Endothelial cell of umbilical vein (primary cell): ENCODE data around the gene WDR27. TPM values are rescaled to one million over a fixed set of nuclear protein-coding genes. Genes with fewer than 3 reads are reported as not detected.

ENCODE experiments used
- BruUV-seq: library from RNA; stranded (reverse); fragments of 400-500 nt; replicated peaks from 2 replicates; lab custom pipeline; 2021; lab: Mats Ljungman, UMichigan
- CTCF ChIA-PET: fragments of 300-600, 350-600 bp; sonication (Branson Sonifier 250); formaldehyde crosslinking; loops from one replicate; lab custom pipeline; 2021; ENCODE audit warnings: antibody characterized with exemption, inconsistent platforms; lab: Charles Lee
- POLR2A ChIA-PET: fragments of 300-600, 350-600 bp; sonication (Branson Sonifier 250); formaldehyde crosslinking; loops from one replicate; lab custom pipeline; 2021; ENCODE audit warnings: antibody characterized with exemption, inconsistent platforms; lab: Charles Lee
- DNase-seq: peaks from one replicate; pipeline ENCODE4 v3.0.0-alpha.2; 2011; ENCODE audit warnings: low read depth, low spot score
- FAIRE-seq: peaks from 2 replicates; lab custom pipeline; 2011; peaks lifted over from hg19 to GRCh38; lab: Jason Lieb, UNC
- H2AFZ ChIP-seq: 2 replicates; pipeline ENCODE4 v1.6.0; 2012; ENCODE audit warnings: low read depth, low read length, control low read depth, inconsistent platforms
- H3K27ac ChIP-seq: 2 replicates; pipeline ENCODE4 v1.5.1; 2011; ENCODE audit warnings: low read depth, mild to moderate bottlenecking, control low read depth, low read length, moderate library complexity; ENCODE audit not compliant: insufficient read depth
- H3K27me3 ChIP-seq, 2 experiments: 2 replicates each; pipeline versions ENCODE4 v1.6.0 to v1.6.1; 2011; ENCODE audit warnings: low read length in 2 of 2, mixed read lengths in 1 of 2; ENCODE audit not compliant: control insufficient read depth in 2 of 2, insufficient read depth in 2 of 2
- H3K36me3 ChIP-seq, 2 experiments: 2 replicates in 1 of 2; 3 replicates in 1 of 2; pipeline ENCODE4 v1.5.1; 2011; ENCODE audit warnings: low read length in 2 of 2, mild to moderate bottlenecking in 1 of 2, moderate library complexity in 1 of 2; ENCODE audit not compliant: control insufficient read depth in 2 of 2, insufficient read depth in 2 of 2; ENCODE audit errors: extremely low read depth in 1 of 2
- H3K4me1 ChIP-seq: 3 replicates; pipeline ENCODE4 v1.5.1; 2011; ENCODE audit warnings: mild to moderate bottlenecking, low read length; ENCODE audit not compliant: control insufficient read depth, insufficient read depth; ENCODE audit errors: extremely low read depth
- H3K4me2 ChIP-seq: 2 replicates; pipeline ENCODE4 v1.6.1; 2011; ENCODE audit warnings: low read length, control low read depth, mixed read lengths; ENCODE audit not compliant: insufficient read depth
- H3K4me3 ChIP-seq, 3 experiments: fragments of 200-600 bp in 1 of 3; sonication (generic), shearing (Covaris generic) in 1 of 3; replicated peaks in 1 of 3; 2 replicates each; pipeline ENCODE4 v1.5.1; 2011 to 2016; ENCODE audit warnings: control low read depth in 3 of 3, low read length in 3 of 3, mild to moderate bottlenecking in 2 of 3, inconsistent platforms in 1 of 3, low read depth in 1 of 3, moderate library complexity in 1 of 3; ENCODE audit not compliant: insufficient read depth in 1 of 3
- H3K79me2 ChIP-seq: 2 replicates; pipeline ENCODE4 v1.6.0; 2012; ENCODE audit warnings: low read length, inconsistent platforms; ENCODE audit not compliant: control insufficient read depth, insufficient read depth
- H3K9ac ChIP-seq: replicated peaks from 2 replicates; pipeline ENCODE3; 2011; ENCODE audit warnings: low read length, control low read depth; ENCODE audit not compliant: insufficient read depth; ENCODE audit errors: extremely low read depth
- H3K9me1 ChIP-seq: replicated peaks from 3 replicates; pipeline ENCODE4 v1.6.0; 2011; ENCODE audit warnings: mild to moderate bottlenecking, low read length; ENCODE audit not compliant: control insufficient read depth, insufficient read depth; ENCODE audit errors: extremely low read depth
- H3K9me3 ChIP-seq: replicated peaks from 2 replicates; pipeline ENCODE4 v1.5.1; 2012; ENCODE audit warnings: low read length, inconsistent platforms; ENCODE audit not compliant: control insufficient read depth, insufficient read depth
- H4K20me1 ChIP-seq: replicated peaks from 2 replicates; pipeline ENCODE3; 2011; ENCODE audit warnings: mild to moderate bottlenecking, low read length; ENCODE audit not compliant: control insufficient read depth, insufficient read depth; ENCODE audit errors: extremely low read depth
- EZH2 ChIP-seq: IDR thresholded peaks from 2 replicates; pipeline ENCODE4 v1.6.1; 2012; ENCODE audit warnings: borderline replicate concordance, low read depth, mild to moderate bottlenecking, moderate library complexity, low read length, inconsistent platforms; ENCODE audit not compliant: severe bottlenecking
- FOS ChIP-seq: IDR thresholded peaks from 2 replicates; pipeline ENCODE4 v1.6.1; 2011; ENCODE audit warnings: mild to moderate bottlenecking, low read length, moderate library complexity, borderline replicate concordance; ENCODE audit not compliant: insufficient read depth
- GATA2 ChIP-seq: IDR thresholded peaks from 2 replicates; pipeline ENCODE4 v1.7.0; 2011; ENCODE audit warnings: low read depth, mild to moderate bottlenecking, moderate library complexity, mixed read lengths, low read length; ENCODE audit not compliant: insufficient read length, insufficient read depth
- JUN ChIP-seq: IDR thresholded peaks from 2 replicates; pipeline ENCODE4 v1.6.1; 2011; ENCODE audit warnings: borderline replicate concordance, low read depth; ENCODE audit not compliant: insufficient read length, insufficient read depth
- MYC ChIP-seq: IDR thresholded peaks from one replicate; pipeline ENCODE4 v1.6.1; 2011; ENCODE audit warnings: mild to moderate bottlenecking, low read depth, low read length
- POLR2A ChIP-seq: IDR thresholded peaks from 2 replicates; pipeline ENCODE4 v1.6.1; 2012; ENCODE audit warnings: low read depth, mild to moderate bottlenecking, control low read depth, low read length
- POLR2AphosphoS5 ChIP-seq: IDR thresholded peaks from 2 replicates; pipeline ENCODE4 v1.6.1; 2012; ENCODE audit warnings: low read depth, mild to moderate bottlenecking, control low read depth, low read length, moderate library complexity; ENCODE audit not compliant: insufficient read depth
- dilution Hi-C: fragments of 300-500 bp; cut with MboI; formaldehyde crosslinking; loops from one replicate; pipeline ENCODE4 v1.15.0; 2019; ENCODE audit warnings: low sequenced_read_pairs; ENCODE audit not compliant: extremely low pct_ligation_motif_present
- intact Hi-C: fragments of 100-400 bp; cut with micrococcal nuclease; formaldehyde crosslinking; loops from one replicate; pipeline ENCODE4 v1.10.0; 2022
- polyA plus RNA-seq, 4 experiments: library from polyadenylated mRNA; depleted of rRNA in 3 of 4; stranded (reverse) in 3 of 4; unstranded in 1 of 4; fragments of >200 nt; gene quantifications; 2 replicates each; pipeline versions ENCODE4 v1.2.1 to v1.2.3, GENCODE V29; 2011 to 2012; ENCODE audit warnings: missing spikeins in 1 of 4
- total RNA-seq: library from RNA; stranded (reverse); gene quantifications from 2 replicates; pipeline ENCODE4 v1.2.3, GENCODE V29; 2021
- TF ChIP-seq, protein P1 (sequence below): IDR thresholded peaks from 2 replicates; pipeline ENCODE4 v1.6.1; 2011; ENCODE audit not compliant: insufficient read depth, insufficient read length
- TF ChIP-seq, protein P2 (sequence below), 2 donors: IDR thresholded peaks; 1 replicate in 1 of 2; 2 replicates in 1 of 2; pipeline ENCODE4 v1.5.1; 2011; ENCODE audit warnings: low read length in 2 of 2, mild to moderate bottlenecking in 2 of 2, moderate library complexity in 2 of 2, control low read depth in 1 of 2, inconsistent platforms in 1 of 2, low read depth in 1 of 2; ENCODE audit not compliant: insufficient read depth in 1 of 2; ENCODE audit errors: extremely low read depth in 1 of 2

The WDR27 gene
- total and polyA plus RNA-seq, 2 donors (not counting 3 experiments of a cell fraction or from before 2014, with no cell fraction given): 60.1 to 69.7 TPM

DNA sequence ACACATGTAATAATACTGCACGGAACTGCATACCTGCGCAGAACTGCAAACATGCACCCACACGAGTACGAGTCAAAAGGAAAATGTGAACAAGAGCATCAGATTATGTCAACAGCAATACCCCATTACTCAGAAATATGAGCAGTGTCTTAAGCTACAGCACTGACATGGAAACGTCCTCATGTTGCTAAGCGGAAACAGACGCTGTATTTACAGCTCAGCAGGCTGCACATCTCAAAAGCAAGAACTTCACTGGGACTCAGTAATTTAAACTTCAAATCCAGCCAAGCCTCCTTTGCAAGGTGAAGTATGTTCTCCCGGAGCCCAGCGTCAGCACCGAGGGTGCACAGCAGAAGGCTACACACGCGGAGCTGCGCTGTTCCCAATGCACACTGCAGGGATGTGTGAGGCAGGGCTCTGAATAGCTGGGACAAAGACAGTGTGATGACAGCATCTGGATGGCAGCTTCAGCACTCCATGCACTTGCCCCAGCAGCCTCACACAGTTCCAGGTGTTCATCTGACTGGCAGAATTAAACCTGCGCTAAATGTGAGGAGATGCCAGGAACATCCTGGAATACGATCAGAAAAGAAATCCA is 202.8 kb downstream of the WDR27 start:
- FAIRE-seq: no peak
- no peaks in the 10 kb centered on the region for H3K4me1 ChIP-seq
- POLR2A ChIA-PET: no interaction called here
- H3K79me2 ChIP-seq: no peaks in the 10 kb centered on the region
- CTCF ChIA-PET: no interaction called here
- no peaks in the 10 kb centered on the region for H3K27me3 ChIP-seq
- no peak overlapping the region for H3K9ac ChIP-seq
- H3K4me2 ChIP-seq: no peak overlapping the region
- intact Hi-C loops (no loop called here), dilution Hi-C loops (no loop called here)
- TF ChIP-seq POLR2A (no peak), POLR2AphosphoS5 (no peak)
- no peaks in the 10 kb centered on the region for H3K36me3 ChIP-seq
- no peaks in the 10 kb centered on the region for H3K9me1 ChIP-seq
- no peak overlapping the region for H2AFZ ChIP-seq
- no peak overlapping the region for H3K27ac ChIP-seq
- no peak for DNase-seq
- no TSS peak for BruUV-seq
- no peaks in the 10 kb centered on the region for H3K9me3 ChIP-seq
- no peak overlapping the region for H3K4me3 ChIP-seq
- no peaks in the 10 kb centered on the region for H4K20me1 ChIP-seq

DNA sequence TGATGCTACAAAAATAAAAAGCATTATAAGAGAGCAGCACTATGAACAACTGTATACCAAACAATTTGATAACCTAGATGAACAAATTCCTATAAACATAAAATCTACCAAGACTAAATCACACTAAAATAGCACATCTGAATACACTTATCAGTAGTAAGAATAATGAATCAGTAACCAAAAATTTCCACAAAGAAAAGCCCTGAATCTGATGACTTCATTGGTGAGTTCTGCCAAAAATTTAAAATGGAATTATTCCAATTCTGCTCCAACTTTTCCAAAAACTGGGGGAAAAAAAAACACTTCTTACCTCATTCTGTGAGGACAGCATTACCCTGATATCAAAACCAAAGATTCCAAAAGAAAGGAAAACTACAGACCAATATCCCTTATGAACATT is 206.2 kb downstream of the WDR27 start:
- H2AFZ ChIP-seq: no peak overlapping the region
- no peak overlapping the region for H3K9ac ChIP-seq
- H3K27me3 ChIP-seq: no peaks in the 10 kb centered on the region
- H3K4me1 ChIP-seq: no peaks in the 10 kb centered on the region
- H3K4me2 ChIP-seq: no peak overlapping the region
- H3K9me1 ChIP-seq: no peaks in the 10 kb centered on the region
- ChIA-PET CTCF (interaction anchor here (1.4 kb wide), 1 partner anchor 10 kb away, joined by 5 read pairs; no protein-coding TSS in a partner anchor), POLR2A (no interaction called here)
- DNase-seq: no peak
- intact Hi-C loops (no loop called here), dilution Hi-C loops (no loop called here)
- no peak overlapping the region for H3K4me3 ChIP-seq
- no peaks in the 10 kb centered on the region for H3K36me3 ChIP-seq
- FAIRE-seq: no peak
- BruUV-seq: no TSS peak
- TF ChIP-seq EZH2 (no peak), GATA2 (no peak), POLR2A (no peak), MYC (no peak), FOS (no peak), JUN (no peak), POLR2AphosphoS5 (no peak)
- TF ChIP-seq, protein P1, sequence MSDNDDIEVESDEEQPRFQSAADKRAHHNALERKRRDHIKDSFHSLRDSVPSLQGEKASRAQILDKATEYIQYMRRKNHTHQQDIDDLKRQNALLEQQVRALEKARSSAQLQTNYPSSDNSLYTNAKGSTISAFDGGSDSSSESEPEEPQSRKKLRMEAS: no peak
- TF ChIP-seq, protein P2, sequence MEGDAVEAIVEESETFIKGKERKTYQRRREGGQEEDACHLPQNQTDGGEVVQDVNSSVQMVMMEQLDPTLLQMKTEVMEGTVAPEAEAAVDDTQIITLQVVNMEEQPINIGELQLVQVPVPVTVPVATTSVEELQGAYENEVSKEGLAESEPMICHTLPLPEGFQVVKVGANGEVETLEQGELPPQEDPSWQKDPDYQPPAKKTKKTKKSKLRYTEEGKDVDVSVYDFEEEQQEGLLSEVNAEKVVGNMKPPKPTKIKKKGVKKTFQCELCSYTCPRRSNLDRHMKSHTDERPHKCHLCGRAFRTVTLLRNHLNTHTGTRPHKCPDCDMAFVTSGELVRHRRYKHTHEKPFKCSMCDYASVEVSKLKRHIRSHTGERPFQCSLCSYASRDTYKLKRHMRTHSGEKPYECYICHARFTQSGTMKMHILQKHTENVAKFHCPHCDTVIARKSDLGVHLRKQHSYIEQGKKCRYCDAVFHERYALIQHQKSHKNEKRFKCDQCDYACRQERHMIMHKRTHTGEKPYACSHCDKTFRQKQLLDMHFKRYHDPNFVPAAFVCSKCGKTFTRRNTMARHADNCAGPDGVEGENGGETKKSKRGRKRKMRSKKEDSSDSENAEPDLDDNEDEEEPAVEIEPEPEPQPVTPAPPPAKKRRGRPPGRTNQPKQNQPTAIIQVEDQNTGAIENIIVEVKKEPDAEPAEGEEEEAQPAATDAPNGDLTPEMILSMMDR (IDR thresholded peaks at IDR 0.05; ENCODE audit: extremely low read depth in 1 of 2, insufficient read depth in 1 of 2, low read depth in 1 of 2, low read length in 2 of 2): no peak
- no peaks in the 10 kb centered on the region for H4K20me1 ChIP-seq
- H3K27ac ChIP-seq: no peak overlapping the region
- no peaks in the 10 kb centered on the region for H3K9me3 ChIP-seq
- no peaks in the 10 kb centered on the region for H3K79me2 ChIP-seq
